ENCODE measurements around the gene SOX10.

Gene SOX10

GRCh38 chr22:37989146-37990045 lies 5.0 kb upstream of the SOX10 start:
- in situ Hi-C loops (cut with HindIII; ENCODE audit: low sequenced_read_pairs), result no loop called here
- H3K4me3 ChIP-seq (ENCODE audit: low read depth, low read length), result no peak overlapping the region
- no peak for DNase-seq (ENCODE audit: low read depth)
- TF ChIP-seq CTCF (IDR thresholded peaks at IDR 0.05; ENCODE audit: low read depth, low read length, missing control alignments), result no peak

- in situ Hi-C loops (cut with HindIII; ENCODE audit: low sequenced_read_pairs), result no loop called here
- DNase-seq (ENCODE audit: low read depth), result no peak
- TF ChIP-seq CTCF (IDR thresholded peaks at IDR 0.05; ENCODE audit: low read depth, low read length, missing control alignments), result no peak
- H3K4me3 ChIP-seq (ENCODE audit: low read depth, low read length), result no peak overlapping the region
These were observed 2.0 kb upstream of the SOX10 start for GRCh38 chr22:37986371-37986770.

- DNase-seq (ENCODE audit: low read depth), result no peak
- no peak for TF ChIP-seq CTCF (IDR thresholded peaks at IDR 0.05; ENCODE audit: low read depth, low read length, missing control alignments)
- in situ Hi-C loops (cut with HindIII; ENCODE audit: low sequenced_read_pairs), result no loop called here
- H3K4me3 ChIP-seq (ENCODE audit: low read depth, low read length), result no peak overlapping the region
These were observed 1.5 kb upstream of the SOX10 start for GRCh38 chr22:37985751-37986281.

GRCh38 chr22:37985050-37985585 lies 763 bp upstream of the SOX10 start:
- H3K4me3 ChIP-seq (ENCODE audit: low read depth, low read length), result no peak overlapping the region
- in situ Hi-C loops (cut with HindIII; ENCODE audit: low sequenced_read_pairs), result no loop called here
- TF ChIP-seq CTCF (IDR thresholded peaks at IDR 0.05; ENCODE audit: low read depth, low read length, missing control alignments), result no peak
- DNase-seq (ENCODE audit: low read depth), result no peak

GRCh38 chr22:37982938-37983859 lies 1.2 kb downstream of the SOX10 start:
- in situ Hi-C loops (cut with HindIII; ENCODE audit: low sequenced_read_pairs), result no loop called here
- H3K4me3 ChIP-seq (ENCODE audit: low read depth, low read length), result no peak overlapping the region
- DNase-seq (ENCODE audit: low read depth), result no peak
- TF ChIP-seq CTCF (IDR thresholded peaks at IDR 0.05; ENCODE audit: low read depth, low read length, missing control alignments), result peak; percentile 15

GRCh38 chr22:37982151-37982785 lies 2.1 kb downstream of the SOX10 start:
- TF ChIP-seq CTCF (IDR thresholded peaks at IDR 0.05; ENCODE audit: low read depth, low read length, missing control alignments), result no peak
- in situ Hi-C loops (cut with HindIII; ENCODE audit: low sequenced_read_pairs), result no loop called here
- no peak overlapping the region for H3K4me3 ChIP-seq (ENCODE audit: low read depth, low read length)
- DNase-seq (ENCODE audit: low read depth), result no peak
